Effector memory CD4-positive, alpha-beta T cell (primary cell): ENCODE data around the gene ZP4.
"Not testable (repeated sequence)": the region's sequence is repeated elsewhere in the genome, so short reads cannot be mapped to it uniquely, and the experiment has no call there.

Experiments used
- DNase-seq, 3 donors: peaks; one replicate each; pipeline ENCODE4 v3.0.0-alpha.2; 2020
- H3K27ac ChIP-seq: 2 replicates; pipeline ENCODE4 v1.7.0; 2013; ENCODE audit warnings: mild to moderate bottlenecking, low read length, moderate library complexity; ENCODE audit not compliant: insufficient read depth, poor library complexity, severe bottlenecking
- H3K27me3 ChIP-seq: replicated peaks from 2 replicates; pipeline ENCODE4 v1.7.0; 2013; ENCODE audit warnings: mild to moderate bottlenecking, low read length; ENCODE audit not compliant: insufficient read depth, control insufficient read depth, poor library complexity, severe bottlenecking
- H3K36me3 ChIP-seq: 2 replicates; pipeline ENCODE4 v1.7.0; 2013; ENCODE audit warnings: mild to moderate bottlenecking, low read length, moderate library complexity; ENCODE audit not compliant: control insufficient read depth, insufficient read depth
- H3K4me1 ChIP-seq: 2 replicates; pipeline ENCODE4 v1.7.0; 2013; ENCODE audit warnings: low read length, mild to moderate bottlenecking; ENCODE audit not compliant: control insufficient read depth, insufficient read depth, poor library complexity, severe bottlenecking
- H3K4me3 ChIP-seq: 2 replicates; pipeline ENCODE4 v1.7.0; 2013; ENCODE audit warnings: low read length, low read depth, mild to moderate bottlenecking; ENCODE audit not compliant: insufficient read depth, poor library complexity, severe bottlenecking
- H3K9me3 ChIP-seq: 2 replicates; pipeline ENCODE4 v1.7.0; 2013; ENCODE audit warnings: mild to moderate bottlenecking, low read length, moderate library complexity; ENCODE audit not compliant: control insufficient read depth

Gene ZP4

DNA sequence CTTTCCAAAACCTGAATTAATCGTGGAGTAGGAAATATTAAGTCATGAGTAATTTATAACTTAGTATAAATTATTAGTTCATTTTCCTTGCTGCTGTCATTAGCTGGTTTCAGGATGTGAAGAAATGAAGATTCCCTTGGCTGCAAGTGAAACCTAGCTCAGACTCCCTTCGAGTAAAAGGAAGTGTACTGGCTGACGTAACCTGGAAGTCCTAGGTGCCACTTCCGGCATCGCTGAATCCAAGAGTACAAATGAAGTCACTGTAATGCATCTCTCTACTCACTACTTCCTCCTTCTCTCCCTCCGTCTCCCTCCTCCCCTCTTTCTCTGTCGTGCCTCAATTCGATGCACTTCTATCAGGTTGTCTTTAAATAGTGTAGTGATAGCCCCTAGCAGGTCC is 28.8 kb downstream of the ZP4 start:
- Histone ChIP-seq H3K27ac (no peak overlapping the region), H3K4me1 (no peaks in the 10 kb centered on the region), H3K27me3 (no peaks in the 10 kb centered on the region), H3K9me3 (no peaks in the 10 kb centered on the region), H3K36me3 (no peaks in the 10 kb centered on the region), H3K4me3 (no peak overlapping the region)
- DNase-seq: no peak

GRCh38 chr1:237858992-237859391 is 31.7 kb downstream of the ZP4 start:
- H3K9me3 ChIP-seq: no peaks in the 10 kb centered on the region
- no peaks in the 10 kb centered on the region for H3K4me1 ChIP-seq
- no peak for DNase-seq
- no peaks in the 10 kb centered on the region for H3K27me3 ChIP-seq
- no peak overlapping the region for H3K27ac ChIP-seq
- H3K36me3 ChIP-seq: no peaks in the 10 kb centered on the region
- no peak overlapping the region for H3K4me3 ChIP-seq

- no peak for DNase-seq
Measured at GRCh38 chr1:237857455-237857854, 33.3 kb downstream of the ZP4 start.

GRCh38 chr1:237852342-237852741 is 38.4 kb downstream of the ZP4 start:
- Histone ChIP-seq H3K36me3 (no peaks in the 10 kb centered on the region), H3K27ac (no peak overlapping the region), H3K9me3 (no peaks in the 10 kb centered on the region), H3K4me1 (no peaks in the 10 kb centered on the region), H3K4me3 (no peak overlapping the region), H3K27me3 (no peaks in the 10 kb centered on the region)
- no peak for DNase-seq

More at GRCh38 chr1:237857455-237857854, 33.3 kb downstream of the ZP4 start:
- H3K27me3 ChIP-seq: no peaks in the 10 kb centered on the region
- H3K4me3 ChIP-seq: no peak overlapping the region
- no peaks in the 10 kb centered on the region for H3K4me1 ChIP-seq
- H3K27ac ChIP-seq: no peak overlapping the region
- H3K36me3 ChIP-seq: no peaks in the 10 kb centered on the region
- H3K9me3 ChIP-seq: no peaks in the 10 kb centered on the region

- H3K27me3 ChIP-seq: no peaks in the 10 kb centered on the region
- H3K4me1 ChIP-seq: no peaks in the 10 kb centered on the region
- no peaks in the 10 kb centered on the region for H3K9me3 ChIP-seq
- no peaks in the 10 kb centered on the region for H3K36me3 ChIP-seq
- DNase-seq: no peak
- H3K27ac ChIP-seq: no peak overlapping the region
- H3K4me3 ChIP-seq: no peak overlapping the region
Measured at GRCh38 chr1:237851210-237851845, 39.4 kb downstream of the ZP4 start.

DNA sequence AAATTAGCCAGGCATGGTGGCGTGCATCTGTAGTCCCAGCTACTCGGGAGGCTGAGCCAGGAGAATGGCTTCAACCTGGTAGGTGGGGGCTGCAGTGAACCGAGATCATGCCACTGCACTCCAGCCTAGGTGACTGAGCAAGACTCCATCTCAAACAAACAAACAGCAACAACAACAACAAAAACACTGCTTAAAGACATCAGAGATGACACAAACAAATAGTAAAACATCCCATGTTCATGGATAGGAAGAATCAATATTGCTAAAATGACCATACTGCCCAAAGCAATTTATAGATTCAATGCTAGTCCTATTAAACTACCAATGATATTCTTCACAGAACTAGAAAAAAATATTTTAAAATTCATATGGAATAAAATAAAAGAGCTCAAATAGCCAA is 47.2 kb downstream of the ZP4 start:
- DNase-seq, H3K27me3 ChIP-seq, H3K9me3 ChIP-seq, H3K36me3 ChIP-seq, H3K4me1 ChIP-seq, H3K4me3 ChIP-seq, H3K27ac ChIP-seq: not testable (repeated sequence)

DNA sequence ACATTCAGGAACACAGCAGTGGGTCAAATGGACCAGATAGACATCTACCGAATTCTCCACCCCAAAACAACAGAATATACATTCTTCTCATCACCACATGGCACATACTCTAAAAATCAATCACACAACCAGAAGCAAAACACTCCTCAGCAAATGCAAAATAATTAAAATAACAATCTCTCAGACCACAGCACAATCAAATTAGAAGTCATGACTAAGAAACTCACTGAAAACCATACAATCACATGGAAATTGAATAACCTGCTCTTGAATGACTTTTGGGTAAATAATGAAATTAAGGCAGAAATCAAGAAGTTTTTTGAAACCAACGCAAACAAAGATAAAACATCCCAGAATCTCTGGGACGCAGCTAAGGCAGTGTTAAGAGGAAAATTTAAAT is 49.2 kb downstream of the ZP4 start:
- H3K4me1 ChIP-seq: no peaks in the 10 kb centered on the region
- no peaks in the 10 kb centered on the region for H3K36me3 ChIP-seq
- DNase-seq: no peak
- no peak overlapping the region for H3K4me3 ChIP-seq
- no peak overlapping the region for H3K27ac ChIP-seq
- no peaks in the 10 kb centered on the region for H3K9me3 ChIP-seq
- no peaks in the 10 kb centered on the region for H3K27me3 ChIP-seq

DNA sequence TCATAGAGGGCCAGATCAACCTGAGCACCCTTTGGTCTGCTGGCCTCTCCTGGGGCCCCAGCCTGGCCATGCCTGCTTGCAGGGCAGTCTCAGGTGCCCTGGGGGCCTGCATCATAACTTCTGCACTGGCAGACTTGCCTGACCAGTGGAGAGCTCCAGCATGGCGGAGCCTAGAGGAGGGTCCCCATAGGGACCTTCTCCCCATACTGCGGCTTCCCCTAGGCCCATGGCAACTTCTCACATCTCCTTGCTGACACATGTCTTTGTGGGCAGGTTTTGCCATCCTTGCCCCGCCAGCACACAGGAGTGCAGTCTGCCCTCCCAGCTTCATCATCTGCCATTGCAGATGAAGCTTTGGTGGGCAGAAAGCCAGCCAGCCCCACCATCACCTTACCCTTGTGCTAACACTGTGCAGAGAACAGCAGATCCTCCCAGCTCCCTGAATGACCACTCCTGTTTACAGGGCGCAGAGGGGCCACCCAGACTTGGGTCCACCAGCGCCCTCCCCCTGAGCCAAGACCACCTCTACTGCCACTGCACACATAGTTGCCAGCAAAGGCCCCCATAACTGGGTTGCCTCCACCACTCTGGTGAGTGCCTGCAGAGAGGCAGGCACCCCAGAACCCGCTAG is 51.7 kb downstream of the ZP4 start:
- Histone ChIP-seq H3K4me1 (no peaks in the 10 kb centered on the region), H3K4me3 (no peak overlapping the region), H3K9me3 (no peaks in the 10 kb centered on the region), H3K27ac (no peak overlapping the region), H3K36me3 (no peaks in the 10 kb centered on the region), H3K27me3 (no peaks in the 10 kb centered on the region)
- DNase-seq: no peak

DNA sequence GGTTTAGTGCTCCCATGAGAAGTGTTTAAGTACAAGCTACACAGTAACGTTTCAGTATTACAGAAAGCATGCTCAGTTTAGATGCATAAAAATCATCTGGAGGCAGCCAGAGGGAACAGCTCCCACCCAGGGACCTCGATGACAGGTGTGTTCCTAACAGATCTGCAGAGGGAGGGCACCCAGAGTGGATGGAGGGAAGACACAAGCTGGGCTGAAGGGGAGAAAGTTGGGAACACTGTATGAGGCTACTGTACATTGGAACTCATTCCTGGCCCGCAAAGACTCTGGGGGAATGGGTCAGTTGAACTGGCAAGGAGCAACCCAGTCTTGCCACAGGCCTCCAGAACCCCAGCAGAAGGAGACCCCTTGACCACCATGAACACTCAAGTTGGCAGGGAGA is 52.4 kb downstream of the ZP4 start:
- H3K4me1 ChIP-seq: no peaks in the 10 kb centered on the region

GRCh38 chr1:237834461-237834860 is 56.3 kb downstream of the ZP4 start:
- no peak overlapping the region for H3K27ac ChIP-seq
- no peak overlapping the region for H3K4me3 ChIP-seq
- H3K4me1 ChIP-seq: no peaks in the 10 kb centered on the region

More for the DNA sequence above, 52.4 kb downstream of the ZP4 start:
- Histone ChIP-seq H3K9me3 (no peaks in the 10 kb centered on the region), H3K4me3 (no peak overlapping the region), H3K36me3 (no peaks in the 10 kb centered on the region), H3K27ac (no peak overlapping the region), H3K27me3 (no peaks in the 10 kb centered on the region)
- no peak for DNase-seq

More at GRCh38 chr1:237834461-237834860, 56.3 kb downstream of the ZP4 start:
- no peaks in the 10 kb centered on the region for H3K27me3 ChIP-seq
- H3K9me3 ChIP-seq: no peaks in the 10 kb centered on the region
- no peaks in the 10 kb centered on the region for H3K36me3 ChIP-seq
- DNase-seq: no peak
